ENCODE results near the gene SH3GLB2.

DNA sequence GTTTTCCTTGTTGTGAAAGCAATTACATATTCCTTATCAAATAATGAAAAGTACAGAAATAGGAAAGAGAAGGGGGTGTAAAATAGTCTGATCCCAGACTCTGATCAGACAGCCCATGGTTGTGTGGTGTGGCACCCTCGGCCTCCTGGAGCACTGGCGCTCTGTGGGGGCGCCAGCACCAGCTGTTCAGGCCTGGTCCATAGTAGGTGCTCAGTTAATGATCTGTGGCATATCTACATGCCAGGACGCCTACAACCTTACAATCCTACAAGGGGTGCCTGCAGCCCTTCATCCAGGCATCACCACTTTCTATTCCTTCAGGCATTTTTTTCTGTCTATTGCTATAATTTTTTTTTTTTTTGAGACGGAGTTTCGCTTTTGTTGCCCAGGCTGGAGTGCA, 24.9 kb upstream of the SH3GLB2 start:
- TF ChIP-seq, protein P1, sequence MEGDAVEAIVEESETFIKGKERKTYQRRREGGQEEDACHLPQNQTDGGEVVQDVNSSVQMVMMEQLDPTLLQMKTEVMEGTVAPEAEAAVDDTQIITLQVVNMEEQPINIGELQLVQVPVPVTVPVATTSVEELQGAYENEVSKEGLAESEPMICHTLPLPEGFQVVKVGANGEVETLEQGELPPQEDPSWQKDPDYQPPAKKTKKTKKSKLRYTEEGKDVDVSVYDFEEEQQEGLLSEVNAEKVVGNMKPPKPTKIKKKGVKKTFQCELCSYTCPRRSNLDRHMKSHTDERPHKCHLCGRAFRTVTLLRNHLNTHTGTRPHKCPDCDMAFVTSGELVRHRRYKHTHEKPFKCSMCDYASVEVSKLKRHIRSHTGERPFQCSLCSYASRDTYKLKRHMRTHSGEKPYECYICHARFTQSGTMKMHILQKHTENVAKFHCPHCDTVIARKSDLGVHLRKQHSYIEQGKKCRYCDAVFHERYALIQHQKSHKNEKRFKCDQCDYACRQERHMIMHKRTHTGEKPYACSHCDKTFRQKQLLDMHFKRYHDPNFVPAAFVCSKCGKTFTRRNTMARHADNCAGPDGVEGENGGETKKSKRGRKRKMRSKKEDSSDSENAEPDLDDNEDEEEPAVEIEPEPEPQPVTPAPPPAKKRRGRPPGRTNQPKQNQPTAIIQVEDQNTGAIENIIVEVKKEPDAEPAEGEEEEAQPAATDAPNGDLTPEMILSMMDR (IDR thresholded peaks at IDR 0.05), result no peak
- TF ChIP-seq POLR2A (IDR thresholded peaks at IDR 0.05), result no peak

Measured in testis (tissue), 2 donors.